ENCODE measurements around the gene UBE2F.

DNA sequence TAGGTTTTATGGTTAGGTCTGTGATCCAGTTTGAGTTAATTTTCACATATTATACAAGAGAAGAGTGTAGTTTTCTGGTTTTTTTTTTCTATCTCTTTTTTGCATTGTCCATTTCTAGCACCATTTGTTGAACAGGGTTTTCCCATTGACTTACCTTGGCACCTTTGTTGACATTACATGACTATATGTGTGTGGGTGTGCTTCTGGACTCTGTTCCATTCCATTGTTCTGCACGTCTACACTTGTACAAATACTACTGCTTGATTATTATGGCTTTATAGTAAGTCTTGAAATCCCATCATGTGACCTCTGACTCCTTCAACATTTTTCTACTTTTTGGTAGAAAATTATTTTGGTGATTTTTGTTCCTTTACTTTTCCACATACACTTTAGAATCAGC is 38.7 kb downstream of the UBE2F start:
- TF ChIP-seq RAD21 (IDR thresholded peaks at IDR 0.05; ENCODE audit: low read depth) (no peak), TEAD4 (IDR thresholded peaks at IDR 0.05) (no peak), USF1 (IDR thresholded peaks at IDR 0.05) (no peak), YY1 (IDR thresholded peaks at IDR 0.05; ENCODE audit: low read depth) (no peak), REST (IDR thresholded peaks at IDR 0.05; ENCODE audit: low read depth) (no peak), NFIC (IDR thresholded peaks at IDR 0.05) (no peak), EP300 (IDR thresholded peaks at IDR 0.05; ENCODE audit: borderline replicate concordance) (no peak)

All from Ishikawa (cell line).